Measurements from ENCODE around the gene NEFH. TPM values are rescaled to one million over a fixed set of nuclear protein-coding genes. Genes with fewer than 3 reads are reported as not detected.

Gene NEFH
- polyA plus RNA-seq, 6 donors from 2014 or later: 0.09 TPM; not detected in 5

DNA sequence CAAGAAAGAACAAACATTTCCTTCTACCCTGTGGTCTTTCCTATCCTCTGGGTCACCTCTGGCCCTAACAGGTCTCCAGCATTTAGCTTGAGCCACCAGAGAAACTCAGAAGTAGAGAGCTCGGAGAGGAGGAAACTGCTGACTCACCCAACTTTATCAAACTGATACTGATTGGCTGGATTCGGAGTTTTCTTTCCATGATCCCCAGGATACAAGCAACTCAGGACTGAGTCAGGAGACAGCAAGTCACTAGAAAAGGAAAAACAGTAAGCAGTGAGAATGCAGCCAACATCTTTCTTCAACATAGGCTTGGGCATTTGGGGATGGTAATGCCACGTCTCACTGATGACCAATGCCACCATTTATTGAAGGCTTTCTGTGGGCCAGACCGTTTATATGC lies 40.8 kb downstream of the NEFH start:
- H3K9me3 Mint-ChIP-seq: no peaks in the 10 kb centered on the region
- peaks cover 19 to 31% of the 10 kb centered on the region in 2 donors for H3K36me3 Mint-ChIP-seq
- peak overlapping the region in 1 of 6 donors; percentile 38 for H3K27ac Mint-ChIP-seq
- DNase-seq (no peak), ATAC-seq (ENCODE audit: low read depth in 2 of 2) (no peak)
- H3K4me1 Mint-ChIP-seq: peaks cover 0 to 3% (median 0%) of the 10 kb centered on the region in 3 donors
- no peaks in the 10 kb centered on the region for H3K27me3 Mint-ChIP-seq
- H3K4me3 Mint-ChIP-seq: no peak overlapping the region

DNA sequence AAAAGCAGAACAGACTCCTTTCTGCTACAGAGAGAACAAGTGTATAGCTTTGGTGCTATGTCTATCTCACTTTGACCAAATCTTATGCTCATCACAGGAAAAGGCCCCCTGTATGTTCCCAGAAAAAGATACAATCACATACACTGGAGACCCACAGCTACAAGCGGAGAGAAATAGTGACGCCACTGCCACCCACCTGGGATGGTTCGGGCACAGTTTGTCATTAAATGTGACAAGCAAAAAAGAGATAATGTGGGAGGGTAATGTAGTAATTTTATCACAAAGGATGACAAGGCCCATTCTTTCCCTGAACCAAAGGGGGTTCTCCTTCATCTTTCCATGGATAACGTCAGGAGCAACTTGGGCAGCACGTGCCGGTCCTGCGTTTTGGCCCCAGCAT lies 41.5 kb downstream of the NEFH start:
- H3K36me3 Mint-ChIP-seq: peaks cover 21 to 29% of the 10 kb centered on the region in 2 donors
- H3K4me3 Mint-ChIP-seq: no peak overlapping the region
- ATAC-seq (ENCODE audit: low read depth in 2 of 2): no peak
- peak overlapping the region in 2 of 6 donors; percentile 36 to 78 for H3K27ac Mint-ChIP-seq
- H3K4me1 Mint-ChIP-seq: peaks cover 0 to 3% (median 0%) of the 10 kb centered on the region in 3 donors
- DNase-seq: no peak
- H3K27me3 Mint-ChIP-seq: no peaks in the 10 kb centered on the region
- H3K9me3 Mint-ChIP-seq: no peaks in the 10 kb centered on the region

DNA sequence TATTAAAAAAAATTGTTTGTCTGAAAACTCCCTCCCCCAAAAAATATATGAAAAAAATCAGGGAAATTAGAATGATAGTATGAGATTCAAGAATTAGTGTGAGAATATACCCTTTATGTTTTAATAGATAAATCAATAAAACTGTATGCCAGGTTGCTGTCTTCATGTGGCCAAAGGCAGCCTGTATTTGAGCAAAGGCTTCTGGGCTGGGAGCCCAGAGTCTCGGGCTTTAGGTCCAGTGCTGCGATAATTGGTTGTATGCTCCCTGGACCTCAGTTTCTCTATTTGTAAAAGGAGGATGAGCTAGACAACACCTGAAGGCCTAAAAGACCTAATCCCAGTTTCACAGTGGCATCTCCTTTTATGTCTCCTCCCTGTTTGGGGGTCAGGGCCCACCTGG lies 43.7 kb downstream of the NEFH start:
- no peaks in the 10 kb centered on the region for H3K9me3 Mint-ChIP-seq
- H3K36me3 Mint-ChIP-seq: peaks cover 28 to 32% of the 10 kb centered on the region in 2 donors
- H3K4me1 Mint-ChIP-seq: peaks cover 0 to 3% (median 0%) of the 10 kb centered on the region in 3 donors
- DNase-seq (no peak), ATAC-seq (ENCODE audit: low read depth in 2 of 2) (no peak)
- no peak overlapping the region for H3K4me3 Mint-ChIP-seq
- no peaks in the 10 kb centered on the region for H3K27me3 Mint-ChIP-seq
- H3K27ac Mint-ChIP-seq: no peak overlapping the region

DNA sequence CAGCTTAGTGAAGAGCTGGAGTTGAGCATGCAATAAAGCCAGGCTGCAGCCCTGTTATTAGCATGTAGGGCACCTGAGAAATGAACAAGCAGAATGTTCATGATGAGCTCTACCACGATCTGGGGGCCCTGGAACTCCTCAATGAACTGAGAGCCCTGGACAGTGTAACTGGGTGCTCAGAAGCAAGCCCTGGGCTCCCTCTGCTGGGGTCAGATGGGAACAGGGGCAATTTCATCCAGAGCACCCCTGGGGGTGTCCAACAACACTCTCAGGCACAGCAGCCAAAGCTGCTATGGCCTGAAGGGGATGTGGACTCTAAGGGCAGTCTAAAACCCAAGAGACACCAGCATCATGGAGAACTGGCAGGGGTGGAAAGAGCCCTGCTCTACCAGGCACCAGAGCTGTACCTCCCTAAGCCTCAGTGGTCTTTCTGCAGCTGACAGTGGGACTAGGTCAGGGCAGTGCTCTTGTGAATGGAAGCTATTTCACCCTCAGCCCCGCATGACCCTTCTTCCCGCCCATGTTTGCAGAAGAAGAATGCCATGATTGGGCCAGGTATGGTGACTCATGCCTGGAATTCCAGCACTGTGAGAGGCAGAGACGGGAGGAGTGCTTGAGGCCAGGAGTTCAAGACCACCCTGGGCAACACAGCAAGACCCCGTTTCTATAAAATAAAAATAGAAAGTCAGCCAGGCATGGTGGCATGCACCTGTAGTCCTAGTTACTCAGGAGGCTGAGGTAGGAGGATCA lies 44.6 kb downstream of the NEFH start:
- H3K4me3 Mint-ChIP-seq: no peak overlapping the region
- H3K9me3 Mint-ChIP-seq: no peaks in the 10 kb centered on the region
- peaks cover 28 to 32% of the 10 kb centered on the region in 2 donors for H3K36me3 Mint-ChIP-seq
- H3K4me1 Mint-ChIP-seq: peaks cover 0 to 3% (median 0%) of the 10 kb centered on the region in 3 donors
- peak overlapping the region in 1 of 6 donors; percentile 76 for H3K27ac Mint-ChIP-seq
- peak; percentile 77 to 84 for ATAC-seq (ENCODE audit: low read depth in 2 of 2)
- no peaks in the 10 kb centered on the region for H3K27me3 Mint-ChIP-seq
- peak; percentile 38 for DNase-seq

DNA sequence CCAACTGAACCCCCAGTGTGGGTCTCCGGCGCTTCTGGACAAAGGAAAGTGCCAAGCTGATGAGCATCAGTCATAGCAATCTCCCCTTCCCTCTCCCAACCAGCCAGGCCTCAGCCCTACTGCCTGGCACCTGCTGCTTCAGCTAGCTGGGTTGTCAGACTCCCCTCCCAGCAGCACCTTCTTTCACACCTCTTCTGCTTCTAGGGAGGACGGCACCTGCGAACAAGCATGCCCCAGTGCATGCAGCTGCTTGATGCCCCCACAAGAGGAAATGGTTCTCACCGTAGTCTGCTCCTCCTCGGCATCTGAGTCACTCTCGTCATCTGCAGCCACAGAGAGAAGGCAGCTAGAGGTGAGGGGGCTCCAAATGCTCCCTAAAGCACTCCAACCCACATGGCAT lies 48.1 kb downstream of the NEFH start:
- peak overlapping the region in 1 of 6 donors; percentile 11 for H3K27ac Mint-ChIP-seq
- H3K4me1 Mint-ChIP-seq: peaks cover 0 to 3% (median 0%) of the 10 kb centered on the region in 3 donors
- H3K27me3 Mint-ChIP-seq: no peaks in the 10 kb centered on the region
- DNase-seq (no peak), ATAC-seq (ENCODE audit: low read depth in 2 of 2) (no peak)
- peaks cover 22 to 29% of the 10 kb centered on the region in 2 donors for H3K36me3 Mint-ChIP-seq
- H3K9me3 Mint-ChIP-seq: no peaks in the 10 kb centered on the region
- H3K4me3 Mint-ChIP-seq: no peak overlapping the region

DNA sequence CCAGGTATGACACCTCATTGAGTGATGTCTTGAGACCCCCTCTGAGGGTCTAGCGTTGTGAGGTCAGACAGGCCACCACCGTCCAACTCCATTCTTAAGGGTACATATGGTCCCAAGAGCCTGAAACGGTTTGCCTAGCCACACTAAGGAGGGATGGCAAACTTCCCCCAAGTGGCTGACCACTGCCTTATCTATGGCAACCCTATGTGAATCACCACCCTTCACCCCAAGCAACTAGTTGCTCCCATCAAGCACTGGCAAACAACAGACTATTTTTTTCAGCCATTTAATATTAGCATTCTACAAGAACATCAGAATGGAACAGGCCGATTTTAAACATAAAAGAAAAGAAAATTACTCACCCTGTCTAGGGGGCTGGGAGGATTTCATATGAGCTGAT lies 50.7 kb downstream of the NEFH start:
- Mint-ChIP-seq H3K4me1 (peaks cover 0 to 4% (median 0%) of the 10 kb centered on the region in 3 donors), H3K4me3 (no peak overlapping the region), H3K27ac (peak overlapping the region in 1 of 6 donors; percentile 56), H3K9me3 (no peaks in the 10 kb centered on the region), H3K27me3 (no peaks in the 10 kb centered on the region), H3K36me3 (peaks cover 27 to 38% of the 10 kb centered on the region in 2 donors)
- ATAC-seq (ENCODE audit: low read depth in 2 of 2) (no peak), DNase-seq (no peak)

DNA sequence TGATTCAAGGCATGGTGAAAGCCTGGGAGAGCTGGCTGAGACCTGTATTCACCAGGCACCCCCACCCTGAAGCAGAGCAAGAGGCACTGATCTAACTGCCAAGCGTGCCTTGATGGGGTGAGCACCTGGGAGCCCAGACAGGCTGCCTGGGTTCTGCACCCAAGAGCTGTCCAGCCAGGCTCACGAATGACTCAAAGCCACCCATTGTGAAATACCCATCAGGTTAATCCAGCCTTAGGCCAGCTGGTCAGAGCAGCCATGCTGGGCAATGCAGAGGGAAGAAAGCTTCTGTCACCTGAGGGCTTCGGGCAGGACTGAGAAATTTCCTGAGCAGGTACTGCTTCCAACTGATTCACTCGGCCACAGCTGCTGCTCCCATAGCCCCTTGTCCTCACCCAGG lies 51.4 kb downstream of the NEFH start:
- Mint-ChIP-seq H3K36me3 (peaks cover 25 to 39% of the 10 kb centered on the region in 2 donors), H3K27me3 (no peaks in the 10 kb centered on the region), H3K9me3 (no peaks in the 10 kb centered on the region), H3K4me1 (peaks cover 0 to 4% (median 0%) of the 10 kb centered on the region in 3 donors), H3K27ac (no peak overlapping the region), H3K4me3 (no peak overlapping the region)
- no peak for ATAC-seq (ENCODE audit: low read depth in 2 of 2)
- no peak for DNase-seq

DNA sequence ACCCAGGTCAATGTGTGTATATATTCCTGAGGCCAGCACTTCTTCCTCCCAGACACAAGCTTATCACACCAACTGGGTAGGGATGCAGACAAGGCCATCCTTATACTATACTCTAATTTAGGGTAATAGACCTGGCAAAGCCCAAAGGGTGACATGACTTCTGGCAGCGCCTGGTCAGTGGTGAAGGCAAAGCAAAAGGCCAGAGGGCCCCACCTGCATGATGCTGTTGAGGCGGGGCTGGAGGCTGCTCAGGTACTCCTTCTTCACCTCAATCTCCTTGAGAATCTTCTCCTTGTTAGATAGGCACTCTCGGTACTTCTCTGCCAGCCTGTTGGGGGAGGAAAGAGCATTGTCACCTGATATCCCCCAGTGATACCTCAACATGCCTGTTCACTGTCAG lies 56.4 kb downstream of the NEFH start:
- Mint-ChIP-seq H3K9me3 (no peaks in the 10 kb centered on the region), H3K27me3 (no peaks in the 10 kb centered on the region), H3K4me3 (no peak overlapping the region), H3K36me3 (peaks cover 25 to 29% of the 10 kb centered on the region in 2 donors), H3K4me1 (peaks cover 0 to 7% (median 4%) of the 10 kb centered on the region in 3 donors), H3K27ac (no peak overlapping the region)
- no peak for ATAC-seq (ENCODE audit: low read depth in 2 of 2)
- DNase-seq: no peak

DNA sequence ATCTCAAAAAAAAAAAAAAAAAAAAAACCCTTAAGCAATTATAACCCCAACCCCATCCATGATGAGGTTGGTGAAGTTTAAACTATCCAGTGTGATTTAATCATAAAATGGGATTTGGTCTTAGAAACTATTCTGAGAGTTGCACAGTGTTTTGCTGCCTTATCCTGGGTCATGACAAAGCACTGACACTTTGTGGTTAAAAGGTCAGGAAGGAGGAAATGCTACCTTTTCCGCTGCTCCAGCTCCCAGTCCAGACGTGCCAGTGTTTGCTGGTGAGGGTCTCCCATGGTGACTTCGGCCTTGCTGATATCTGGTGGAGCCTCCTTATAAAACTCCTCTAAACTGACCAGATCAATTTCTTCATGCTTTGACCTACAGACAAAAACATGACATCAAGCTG lies 59.1 kb downstream of the NEFH start:
- no peaks in the 10 kb centered on the region for H3K9me3 Mint-ChIP-seq
- DNase-seq (no peak), ATAC-seq (ENCODE audit: low read depth in 2 of 2) (no peak)
- no peak overlapping the region for H3K27ac Mint-ChIP-seq
- H3K4me3 Mint-ChIP-seq: no peak overlapping the region
- H3K27me3 Mint-ChIP-seq: no peaks in the 10 kb centered on the region
- H3K4me1 Mint-ChIP-seq: peaks cover 8 to 24% (median 9%) of the 10 kb centered on the region in 3 donors
- peaks cover 12 to 16% of the 10 kb centered on the region in 2 donors for H3K36me3 Mint-ChIP-seq

Other genes with a start within 250 kb of the NEFH start
- 1 to 10 TPM in 4 of 6 donors, under 1 TPM in 1, not detected in 1; 0.72 to 4.2 (median 2.9) TPM for gene RHBDD3, start 212.2 kb upstream of the NEFH start, polyA plus RNA-seq (ENCODE audit: low read depth in 6 of 6)
- gene EWSR1, start 211.9 kb upstream of the NEFH start, polyA plus RNA-seq (ENCODE audit: low read depth in 6 of 6): 100 to 1,000 TPM; 175 to 252 (median 194) TPM
- 1 to 10 TPM in 3 of 6 donors, under 1 TPM in 2, not detected in 1; 0.39 to 1.2 (median 1.0) TPM for gene GAS2L1, start 173.6 kb upstream of the NEFH start, polyA plus RNA-seq (ENCODE audit: low read depth in 6 of 6)
- gene RASL10A, start 164.5 kb upstream of the NEFH start, polyA plus RNA-seq (ENCODE audit: low read depth in 6 of 6): not detected
- gene AP1B1, start 91.6 kb upstream of the NEFH start, polyA plus RNA-seq (ENCODE audit: low read depth in 6 of 6): 10 to 100 TPM; 27.4 to 72.0 (median 42.5) TPM
- not detected for gene RFPL1, start 41.6 kb upstream of the NEFH start, polyA plus RNA-seq (ENCODE audit: low read depth in 6 of 6)
- gene THOC5, start 73.5 kb downstream of the NEFH start, polyA plus RNA-seq (ENCODE audit: low read depth in 6 of 6): 10 to 100 TPM; 18.8 to 30.1 (median 22.7) TPM
- gene NIPSNAP1, start 100.9 kb downstream of the NEFH start, polyA plus RNA-seq (ENCODE audit: low read depth in 6 of 6): 10 to 100 TPM; 38.2 to 66.8 (median 46.6) TPM
- 10 to 100 TPM in 5 of 6 donors, 1 to 10 TPM in 1; 6.5 to 23.7 (median 20.0) TPM for gene NF2, start 123.4 kb downstream of the NEFH start, polyA plus RNA-seq (ENCODE audit: low read depth in 6 of 6)
- gene CABP7, start 239.8 kb downstream of the NEFH start, polyA plus RNA-seq (ENCODE audit: low read depth in 6 of 6): under 1 TPM in 4 of 6 donors, not detected in 2; 0.08 to 0.11 (median 0.10) TPM

Data from naive B cell (primary cell).